GM12864 (cell line): ENCODE results near the gene SCG5.

Experiments used
- DNase-seq: peaks from one replicate; pipeline ENCODE4 v3.0.0-alpha.2; 2011; ENCODE audit warnings: low read depth
- H3K4me3 ChIP-seq: 2 replicates; pipeline ENCODE4 v1.5.1; 2011; ENCODE audit warnings: mild to moderate bottlenecking, low read depth, low read length, control low read depth
- CTCF ChIP-seq: IDR thresholded peaks from 2 replicates; pipeline ENCODE4 v1.5.1; 2011; ENCODE audit warnings: low read depth, mild to moderate bottlenecking, moderate library complexity, low read length, control low read depth, inconsistent platforms; ENCODE audit errors: missing control alignments

The SCG5 gene

GRCh38 chr15:32656091-32656490, 14.6 kb downstream of the SCG5 start:
- TF ChIP-seq CTCF: no peak
- H3K4me3 ChIP-seq: no peak overlapping the region
- DNase-seq: no peak

- no peak for TF ChIP-seq CTCF
- no peak overlapping the region for H3K4me3 ChIP-seq
- no peak for DNase-seq
These were observed 15.0 kb downstream of the SCG5 start for GRCh38 chr15:32656496-32656895.

- H3K4me3 ChIP-seq: no peak overlapping the region
- no peak for DNase-seq
- peak; percentile 29 for TF ChIP-seq CTCF
These were observed 15.8 kb downstream of the SCG5 start for GRCh38 chr15:32657198-32657883.

GRCh38 chr15:32657941-32658340, 16.4 kb downstream of the SCG5 start:
- DNase-seq: no peak
- TF ChIP-seq CTCF: no peak
- H3K4me3 ChIP-seq: no peak overlapping the region

GRCh38 chr15:32659340-32660155, 18.0 kb downstream of the SCG5 start:
- DNase-seq: no peak
- no peak for TF ChIP-seq CTCF
- no peak overlapping the region for H3K4me3 ChIP-seq

GRCh38 chr15:32663671-32664070, 22.2 kb downstream of the SCG5 start:
- DNase-seq: no peak
- TF ChIP-seq CTCF: no peak
- no peak overlapping the region for H3K4me3 ChIP-seq

GRCh38 chr15:32664796-32665195, 23.3 kb downstream of the SCG5 start:
- DNase-seq: no peak
- H3K4me3 ChIP-seq: no peak overlapping the region
- no peak for TF ChIP-seq CTCF
